HEK293 (cell line): ENCODE measurements around the gene DGCR2.
A peak's percentile ranks its signal among the peaks of the same experiment; 100 is the strongest.

ENCODE experiments used
- CTCF ChIA-PET: fragments of 350-600 bp; formaldehyde crosslinking; extraction: SDS; loops from one replicate; lab custom pipeline; 2021; ENCODE audit warnings: antibody characterized with exemption; lab: Yijun Ruan, JAX
- POLR2A ChIA-PET: fragments of 300-600 bp; formaldehyde crosslinking; extraction: SDS; loops from one replicate; lab custom pipeline; 2020; ENCODE audit warnings: antibody characterized with exemption, inconsistent platforms; lab: Yijun Ruan, JAX
- H3K27ac ChIP-seq: fragments of 200-500 bp; sonication (Bioruptor generic); 2 replicates; pipeline ENCODE4 v1.5.1; 2014; ENCODE audit warnings: low read depth, low read length, control low read depth, inconsistent platforms; ENCODE audit errors: extremely low read depth
- H3K36me3 ChIP-seq, 2 experiments: fragments of 200-500 bp in 1 of 2; sonication (Bioruptor generic) in 1 of 2; 1 replicate in 1 of 2; 2 replicates in 1 of 2; pipeline ENCODE4 v1.5.1; 2014 to 2017; ENCODE audit warnings: inconsistent platforms in 2 of 2, low read length in 2 of 2; ENCODE audit not compliant: control insufficient read depth in 2 of 2, insufficient read depth in 1 of 2
- H3K4me1 ChIP-seq: fragments of 200-500 bp; sonication (Bioruptor generic); 2 replicates; pipeline ENCODE4 v1.5.1; 2014; ENCODE audit warnings: mild to moderate bottlenecking, low read length, inconsistent platforms; ENCODE audit not compliant: control insufficient read depth, insufficient read depth
- H3K4me3 ChIP-seq: 2 replicates; pipeline ENCODE4 v1.5.1; 2011; ENCODE audit warnings: low read depth, mild to moderate bottlenecking, control low read depth, low read length, moderate library complexity
- H3K9me3 ChIP-seq: fragments of 200-500 bp; sonication (Bioruptor generic); 2 replicates; pipeline ENCODE4 v1.5.1; 2014; ENCODE audit warnings: low read depth, low read length, inconsistent platforms; ENCODE audit not compliant: control insufficient read depth, insufficient read depth
- CTCF ChIP-seq: fragments of 450-650 bp; formaldehyde crosslinking; IDR thresholded peaks from 2 replicates; pipeline ENCODE4 v1.5.1; 2016; ENCODE audit warnings: missing biosample characterization, missing genetic modification characterization
- ELK4 ChIP-seq: IDR thresholded peaks from 2 replicates; pipeline ENCODE4 v1.6.1; 2011; ENCODE audit warnings: mild to moderate bottlenecking, low read depth, low read length, borderline replicate concordance
- INSM2 ChIP-seq: fragments of 450-650 bp; formaldehyde crosslinking; IDR thresholded peaks from 2 replicates; pipeline ENCODE4 v1.5.1; 2016; ENCODE audit warnings: missing biosample characterization, missing genetic modification characterization
- SCRT2 ChIP-seq: fragments of 450-650 bp; formaldehyde crosslinking; IDR thresholded peaks from 2 replicates; pipeline ENCODE4 v1.5.1; 2016; ENCODE audit warnings: missing biosample characterization, missing genetic modification characterization
- ZBTB21 ChIP-seq: fragments of 450-650 bp; formaldehyde crosslinking; IDR thresholded peaks from 2 replicates; pipeline ENCODE4 v1.5.1; 2017; ENCODE audit warnings: missing biosample characterization, missing genetic modification characterization
- ZFP69B ChIP-seq: fragments of 450-650 bp; formaldehyde crosslinking; IDR thresholded peaks from 2 replicates; pipeline ENCODE4 v1.5.1; 2016; ENCODE audit warnings: missing biosample characterization, missing genetic modification characterization
- ZNF132 ChIP-seq: fragments of 450-650 bp; formaldehyde crosslinking; IDR thresholded peaks from 2 replicates; pipeline ENCODE4 v1.5.1; 2017; ENCODE audit warnings: missing biosample characterization, missing genetic modification characterization, borderline replicate concordance
- ZNF202 ChIP-seq: fragments of 450-650 bp; formaldehyde crosslinking; IDR thresholded peaks from 2 replicates; pipeline ENCODE4 v1.5.1; 2016; ENCODE audit warnings: missing biosample characterization, missing genetic modification characterization, borderline replicate concordance
- ZNF214 ChIP-seq: fragments of 450-650 bp; formaldehyde crosslinking; IDR thresholded peaks from 2 replicates; pipeline ENCODE4 v1.5.1; 2017; ENCODE audit warnings: missing biosample characterization, mild to moderate bottlenecking, missing genetic modification characterization, borderline replicate concordance
- ZNF324 ChIP-seq: fragments of 450-650 bp; formaldehyde crosslinking; IDR thresholded peaks from 2 replicates; pipeline ENCODE4 v1.5.1; 2016; ENCODE audit warnings: missing biosample characterization, missing genetic modification characterization
- ZNF473 ChIP-seq: fragments of 450-650 bp; formaldehyde crosslinking; IDR thresholded peaks from 2 replicates; pipeline ENCODE4 v1.5.1; 2017; ENCODE audit warnings: missing biosample characterization, missing genetic modification characterization
- ZNF488 ChIP-seq: fragments of 450-650 bp; formaldehyde crosslinking; IDR thresholded peaks from 2 replicates; pipeline ENCODE4 v1.5.1; 2016; ENCODE audit warnings: missing biosample characterization, missing genetic modification characterization
- ZNF645 ChIP-seq: fragments of 450-650 bp; formaldehyde crosslinking; IDR thresholded peaks from 2 replicates; pipeline ENCODE4; 2016; ENCODE audit warnings: missing biosample characterization, missing genetic modification characterization
- ZNF660 ChIP-seq: fragments of 450-650 bp; IDR thresholded peaks from 2 replicates; pipeline ENCODE4 v1.5.1; 2018; ENCODE audit warnings: missing biosample characterization, mild to moderate bottlenecking, missing genetic modification characterization
- TF ChIP-seq, protein P1 (sequence below): fragments of 450-650 bp; IDR thresholded peaks from 2 replicates; pipeline ENCODE4 v1.5.1; 2018; ENCODE audit warnings: missing biosample characterization, mild to moderate bottlenecking, missing genetic modification characterization
- TF ChIP-seq, protein P2 (sequence below): fragments of 450-650 bp; formaldehyde crosslinking; conservative IDR thresholded peaks from 2 replicates; pipeline ENCODE4 v1.5.1; 2016; ENCODE audit warnings: low read depth, missing biosample characterization, missing genetic modification characterization
- TF ChIP-seq, protein P3 (sequence below): fragments of 450-650 bp; formaldehyde crosslinking; IDR thresholded peaks from 2 replicates; pipeline ENCODE4 v1.5.1; 2016; ENCODE audit warnings: missing biosample characterization, missing genetic modification characterization

Gene DGCR2

GRCh38 chr22:18990355-18991137 lies 131.7 kb downstream of the DGCR2 start:
- Histone ChIP-seq H3K27ac (no peak overlapping the region), H3K36me3 (no peaks in the 10 kb centered on the region), H3K4me1 (no peaks in the 10 kb centered on the region), H3K9me3 (no peaks in the 10 kb centered on the region), H3K4me3 (no peak overlapping the region)
- TF ChIP-seq, protein P1, sequence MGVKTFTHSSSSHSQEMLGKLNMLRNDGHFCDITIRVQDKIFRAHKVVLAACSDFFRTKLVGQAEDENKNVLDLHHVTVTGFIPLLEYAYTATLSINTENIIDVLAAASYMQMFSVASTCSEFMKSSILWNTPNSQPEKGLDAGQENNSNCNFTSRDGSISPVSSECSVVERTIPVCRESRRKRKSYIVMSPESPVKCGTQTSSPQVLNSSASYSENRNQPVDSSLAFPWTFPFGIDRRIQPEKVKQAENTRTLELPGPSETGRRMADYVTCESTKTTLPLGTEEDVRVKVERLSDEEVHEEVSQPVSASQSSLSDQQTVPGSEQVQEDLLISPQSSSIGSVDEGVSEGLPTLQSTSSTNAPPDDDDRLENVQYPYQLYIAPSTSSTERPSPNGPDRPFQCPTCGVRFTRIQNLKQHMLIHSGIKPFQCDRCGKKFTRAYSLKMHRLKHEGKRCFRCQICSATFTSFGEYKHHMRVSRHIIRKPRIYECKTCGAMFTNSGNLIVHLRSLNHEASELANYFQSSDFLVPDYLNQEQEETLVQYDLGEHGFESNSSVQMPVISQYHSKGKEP (tag by site-specific recombination): no peak
- 0 out of 2 replicates have a peak, but pooled peaks have one; percentile 26 for TF ChIP-seq SCRT2 (tag by site-specific recombination)
- POLR2A ChIA-PET: no interaction called here
- CTCF ChIA-PET: no interaction called here

DNA sequence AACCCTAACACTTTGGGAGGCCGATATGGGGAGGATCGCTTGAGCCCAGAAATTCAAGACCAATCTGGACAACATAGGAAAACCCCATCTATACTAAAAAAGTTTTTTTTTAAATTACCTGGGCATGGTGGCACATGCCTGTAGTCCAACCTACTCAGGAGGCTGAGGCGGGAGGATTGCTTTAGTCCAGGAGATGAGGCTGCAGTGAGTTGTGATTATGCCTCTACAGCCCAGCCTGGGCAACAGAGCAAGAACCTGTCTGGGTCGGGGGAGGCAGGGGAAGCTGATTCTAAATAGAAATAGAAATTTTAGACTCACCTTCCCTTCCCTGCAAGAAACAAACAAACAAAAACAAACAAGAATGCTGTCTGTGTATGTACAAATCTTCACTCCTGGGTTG lies 133.3 kb downstream of the DGCR2 start:
- H3K9me3 ChIP-seq: no peaks in the 10 kb centered on the region
- H3K4me3 ChIP-seq: no peak overlapping the region
- TF ChIP-seq ZNF660 (tag by site-specific recombination) (no peak), ZNF214 (tag by site-specific recombination) (no peak), ZNF473 (tag by site-specific recombination) (no peak), ZNF488 (no peak), CTCF (tag by site-specific recombination) (no peak), ZNF202 (tag by site-specific recombination) (no peak), ZNF132 (tag by site-specific recombination) (no peak), ZNF645 (tag by site-specific recombination) (no peak), ZBTB21 (tag by site-specific recombination) (no peak), INSM2 (tag by site-specific recombination) (no peak), ELK4 (no peak), ZFP69B (tag by site-specific recombination) (no peak), ZNF324 (no peak)
- TF ChIP-seq, protein P2, sequence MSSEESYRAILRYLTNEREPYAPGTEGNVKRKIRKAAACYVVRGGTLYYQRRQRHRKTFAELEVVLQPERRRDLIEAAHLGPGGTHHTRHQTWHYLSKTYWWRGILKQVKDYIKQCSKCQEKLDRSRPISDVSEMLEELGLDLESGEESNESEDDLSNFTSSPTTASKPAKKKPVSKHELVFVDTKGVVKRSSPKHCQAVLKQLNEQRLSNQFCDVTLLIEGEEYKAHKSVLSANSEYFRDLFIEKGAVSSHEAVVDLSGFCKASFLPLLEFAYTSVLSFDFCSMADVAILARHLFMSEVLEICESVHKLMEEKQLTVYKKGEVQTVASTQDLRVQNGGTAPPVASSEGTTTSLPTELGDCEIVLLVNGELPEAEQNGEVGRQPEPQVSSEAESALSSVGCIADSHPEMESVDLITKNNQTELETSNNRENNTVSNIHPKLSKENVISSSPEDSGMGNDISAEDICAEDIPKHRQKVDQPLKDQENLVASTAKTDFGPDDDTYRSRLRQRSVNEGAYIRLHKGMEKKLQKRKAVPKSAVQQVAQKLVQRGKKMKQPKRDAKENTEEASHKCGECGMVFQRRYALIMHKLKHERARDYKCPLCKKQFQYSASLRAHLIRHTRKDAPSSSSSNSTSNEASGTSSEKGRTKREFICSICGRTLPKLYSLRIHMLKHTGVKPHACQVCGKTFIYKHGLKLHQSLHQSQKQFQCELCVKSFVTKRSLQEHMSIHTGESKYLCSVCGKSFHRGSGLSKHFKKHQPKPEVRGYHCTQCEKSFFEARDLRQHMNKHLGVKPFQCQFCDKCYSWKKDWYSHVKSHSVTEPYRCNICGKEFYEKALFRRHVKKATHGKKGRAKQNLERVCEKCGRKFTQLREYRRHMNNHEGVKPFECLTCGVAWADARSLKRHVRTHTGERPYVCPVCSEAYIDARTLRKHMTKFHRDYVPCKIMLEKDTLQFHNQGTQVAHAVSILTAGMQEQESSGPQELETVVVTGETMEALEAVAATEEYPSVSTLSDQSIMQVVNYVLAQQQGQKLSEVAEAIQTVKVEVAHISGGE: no peak
- TF ChIP-seq, protein P3, sequence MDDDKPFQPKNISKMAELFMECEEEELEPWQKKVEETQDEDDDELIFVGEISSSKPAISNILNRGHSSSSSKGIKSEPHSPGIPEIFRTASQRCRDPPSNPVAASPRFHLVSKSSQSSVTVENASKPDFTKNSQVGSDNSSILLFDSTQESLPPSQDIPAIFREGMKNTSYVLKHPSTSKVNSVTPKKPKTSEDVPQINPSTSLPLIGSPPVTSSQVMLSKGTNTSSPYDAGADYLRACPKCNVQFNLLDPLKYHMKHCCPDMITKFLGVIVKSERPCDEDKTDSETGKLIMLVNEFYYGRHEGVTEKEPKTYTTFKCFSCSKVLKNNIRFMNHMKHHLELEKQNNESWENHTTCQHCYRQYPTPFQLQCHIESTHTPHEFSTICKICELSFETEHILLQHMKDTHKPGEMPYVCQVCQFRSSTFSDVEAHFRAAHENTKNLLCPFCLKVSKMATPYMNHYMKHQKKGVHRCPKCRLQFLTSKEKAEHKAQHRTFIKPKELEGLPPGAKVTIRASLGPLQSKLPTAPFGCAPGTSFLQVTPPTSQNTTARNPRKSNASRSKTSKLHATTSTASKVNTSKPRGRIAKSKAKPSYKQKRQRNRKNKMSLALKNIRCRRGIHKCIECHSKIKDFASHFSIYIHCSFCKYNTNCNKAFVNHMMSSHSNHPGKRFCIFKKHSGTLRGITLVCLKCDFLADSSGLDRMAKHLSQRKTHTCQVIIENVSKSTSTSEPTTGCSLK: no peak
- ChIA-PET CTCF (interaction anchor here (0.7 kb wide), 2 partner anchors 11 to 305 kb away, joined by 3 to 5 read pairs; no protein-coding TSS in a partner anchor), POLR2A (no interaction called here)
- no peak overlapping the region for H3K27ac ChIP-seq
- no peaks in the 10 kb centered on the region for H3K4me1 ChIP-seq
- H3K36me3 ChIP-seq: no peaks in the 10 kb centered on the region
